HG03442 (cell line): Measurements from ENCODE around the gene PPP1R12A.
A peak's percentile ranks its signal among the peaks of the same experiment; 100 is the strongest.
"Not testable (repeated sequence)": the region's sequence is repeated elsewhere in the genome, so short reads cannot be mapped to it uniquely, and the experiment has no call there.

Source experiments
- ATAC-seq: cut with Tn5 transposase; IDR thresholded peaks from one replicate; pipeline ENCODE4 v1.9.1; 2021; ENCODE audit warnings: mild to moderate bottlenecking, moderate library complexity; ENCODE audit not compliant: unreplicated experiment

Gene PPP1R12A

GRCh38 chr12:79897617-79898016 is 37.3 kb downstream of the PPP1R12A start:
- ATAC-seq = no peak

- no peak for ATAC-seq
These were observed 39.1 kb downstream of the PPP1R12A start for GRCh38 chr12:79895804-79896203.

GRCh38 chr12:79895071-79895470 is 39.8 kb downstream of the PPP1R12A start:
- ATAC-seq = no peak

- no peak for ATAC-seq
These were observed 43.3 kb downstream of the PPP1R12A start for GRCh38 chr12:79891506-79892162.

GRCh38 chr12:79887890-79888289 is 47.0 kb downstream of the PPP1R12A start:
- no peak for ATAC-seq

GRCh38 chr12:79886917-79887519 is 47.9 kb downstream of the PPP1R12A start:
- peak; percentile 58 for ATAC-seq

GRCh38 chr12:79885911-79886490 is 48.9 kb downstream of the PPP1R12A start:
- ATAC-seq = no peak

- ATAC-seq = no peak
These were observed 50.4 kb downstream of the PPP1R12A start for GRCh38 chr12:79884401-79885006.

GRCh38 chr12:79883216-79883615 is 51.7 kb downstream of the PPP1R12A start:
- ATAC-seq = no peak

- no peak for ATAC-seq
These were observed 53.5 kb downstream of the PPP1R12A start for GRCh38 chr12:79881351-79881750.

- not testable (repeated sequence) for ATAC-seq
These were observed 56.4 kb downstream of the PPP1R12A start for GRCh38 chr12:79878506-79878905.

GRCh38 chr12:79877246-79877645 is 57.7 kb downstream of the PPP1R12A start:
- ATAC-seq = no peak

GRCh38 chr12:79874665-79875064 is 60.2 kb downstream of the PPP1R12A start:
- ATAC-seq = no peak

GRCh38 chr12:79873201-79873600 is 61.7 kb downstream of the PPP1R12A start:
- peak; percentile 63 for ATAC-seq

GRCh38 chr12:79871621-79872020 is 63.3 kb downstream of the PPP1R12A start:
- ATAC-seq = no peak

- no peak for ATAC-seq
These were observed 64.0 kb downstream of the PPP1R12A start for GRCh38 chr12:79870916-79871315.

- ATAC-seq = no peak
These were observed 75.3 kb downstream of the PPP1R12A start for GRCh38 chr12:79859646-79860045.

- no peak for ATAC-seq
These were observed 76.4 kb downstream of the PPP1R12A start for GRCh38 chr12:79858518-79858917.

- ATAC-seq = no peak
These were observed 77.2 kb downstream of the PPP1R12A start for GRCh38 chr12:79857675-79858074.

- no peak for ATAC-seq
These were observed 84.1 kb downstream of the PPP1R12A start for GRCh38 chr12:79850610-79851299.

- no peak for ATAC-seq
These were observed 86.6 kb downstream of the PPP1R12A start for GRCh38 chr12:79848339-79848738.
